HepG2 (cell line): Measurements from ENCODE around the gene SLC17A9. TPM values are rescaled to one million over a fixed set of nuclear protein-coding genes. Genes with fewer than 3 reads are reported as not detected.

Source experiments
- ARID2 ChIP-seq: sonication (generic); formaldehyde crosslinking; IDR thresholded peaks from 2 replicates; pipeline ENCODE4 v1.8.1; 2022; ENCODE audit warnings: mild to moderate bottlenecking, missing genetic modification reagents, borderline replicate concordance
- ARNT ChIP-seq: fragments of 450-650 bp; IDR thresholded peaks from 2 replicates; pipeline ENCODE4 v1.6.1; 2017
- GTF2F1 ChIP-seq: fragments of 150-350 bp; IDR thresholded peaks from 2 replicates; pipeline ENCODE4 v1.6.1; 2014; ENCODE audit warnings: low read length
- HBP1 ChIP-seq: IDR thresholded peaks from 2 replicates; pipeline ENCODE4 v1.6.1; 2016; ENCODE audit warnings: low read depth, control low read depth
- HES4 ChIP-seq: sonication (generic); formaldehyde crosslinking; IDR thresholded peaks from 2 replicates; pipeline ENCODE4 v1.9.0; 2021; ENCODE audit warnings: mild to moderate bottlenecking, missing genetic modification reagents, borderline replicate concordance
- HNRNPLL ChIP-seq: fragments of 200-400 bp; formaldehyde crosslinking; IDR thresholded peaks from 2 replicates; pipeline ENCODE4 v1.6.1; 2017; ENCODE audit warnings: mild to moderate bottlenecking, low read depth, low read length; ENCODE audit not compliant: poor library complexity, severe bottlenecking
- LBX2 ChIP-seq: sonication (generic); formaldehyde crosslinking; IDR thresholded peaks from 2 replicates; pipeline ENCODE4 v1.5.0; 2020; ENCODE audit warnings: missing genetic modification reagents, mild to moderate bottlenecking, borderline replicate concordance
- NR2F6 ChIP-seq, 2 experiments: IDR thresholded peaks; 2 replicates each; pipeline ENCODE4 v1.6.1; 2016; ENCODE audit warnings: antibody characterized with exemption in 1 of 2, mild to moderate bottlenecking in 1 of 2
- RBFOX2 ChIP-seq: fragments of 200-400 bp; formaldehyde crosslinking; IDR thresholded peaks from 2 replicates; pipeline ENCODE4 v1.6.1; 2017; ENCODE audit warnings: low read depth, mild to moderate bottlenecking, low read length
- TMF1 ChIP-seq: sonication (generic); formaldehyde crosslinking; IDR thresholded peaks from 2 replicates; pipeline ENCODE4 v1.8.1; 2022; ENCODE audit warnings: low read depth, missing genetic modification reagents
- ZMAT3 ChIP-seq: sonication (generic); formaldehyde crosslinking; conservative IDR thresholded peaks from 2 replicates; pipeline ENCODE4 v1.7.0; 2021; ENCODE audit warnings: missing genetic modification reagents
- ZNF382 ChIP-seq: sonication (generic); formaldehyde crosslinking; IDR thresholded peaks from 2 replicates; pipeline ENCODE4 v1.5.0; 2020; ENCODE audit warnings: missing genetic modification reagents, mild to moderate bottlenecking, borderline replicate concordance
- ZNF432 ChIP-seq: sonication (generic); formaldehyde crosslinking; IDR thresholded peaks from 2 replicates; pipeline ENCODE4 v1.5.0; 2020; ENCODE audit warnings: missing genetic modification reagents, mild to moderate bottlenecking, borderline replicate concordance
- ZNF552 ChIP-seq: sonication (generic); formaldehyde crosslinking; IDR thresholded peaks from 2 replicates; pipeline ENCODE4 v1.9.0; 2022; ENCODE audit warnings: missing genetic modification reagents, mild to moderate bottlenecking, borderline replicate concordance
- ZNF747 ChIP-seq: sonication (generic); formaldehyde crosslinking; IDR thresholded peaks from 2 replicates; pipeline ENCODE4 v1.8.1; 2023; ENCODE audit warnings: missing genetic modification reagents, mild to moderate bottlenecking, borderline replicate concordance
- polyA plus RNA-seq, 8 experiments: library from polyadenylated mRNA; depleted of rRNA in 3 of 8; stranded (reverse) in 7 of 8; unstranded in 1 of 8; fragments of >200 nt; fragmentation: Illumina TruSeq in 4 of 8; extraction: Trizol in 4 of 8; gene quantifications; 2 replicates each; pipeline versions ENCODE4 v1.2.1 to v1.2.3, GENCODE V29; 2011 to 2016; ENCODE audit warnings: low read depth in 4 of 8, missing spikeins in 1 of 8, mixed read lengths in 1 of 8; ENCODE audit not compliant: insufficient read depth in 1 of 8
- total RNA-seq, 5 experiments: library from RNA; depleted of rRNA; stranded (reverse); fragments of >200 nt; fragmentation: Illumina TruSeq; extraction: Trizol; gene quantifications; 2 replicates each; pipeline ENCODE4 v1.2.3, GENCODE V29; 2016; ENCODE audit warnings: low read depth in 1 of 5
- TF ChIP-seq, protein P1 (sequence below): sonication (generic); formaldehyde crosslinking; IDR thresholded peaks from 2 replicates; pipeline ENCODE4 v1.4.0; 2020; ENCODE audit warnings: missing genetic modification reagents, borderline replicate concordance
- TF ChIP-seq, protein P2 (sequence below): sonication (generic); formaldehyde crosslinking; IDR thresholded peaks from 2 replicates; pipeline ENCODE4 v1.4.0; 2020; ENCODE audit warnings: missing genetic modification reagents
- TF ChIP-seq, protein P3 (sequence below): sonication (generic); formaldehyde crosslinking; IDR thresholded peaks from 2 replicates; pipeline ENCODE4 v1.4.0; 2020; ENCODE audit warnings: mild to moderate bottlenecking, low read depth, missing genetic modification reagents

SLC17A9 gene
- total and polyA plus RNA-seq, 2 of the 13 experiments (the other 11 are each of a cell fraction or from before 2014, with no cell fraction given), result 110 to 191 TPM

GRCh38 chr20:63009045-63009961 is 56.8 kb downstream of the SLC17A9 start (continued):
- TF ChIP-seq, protein P1, sequence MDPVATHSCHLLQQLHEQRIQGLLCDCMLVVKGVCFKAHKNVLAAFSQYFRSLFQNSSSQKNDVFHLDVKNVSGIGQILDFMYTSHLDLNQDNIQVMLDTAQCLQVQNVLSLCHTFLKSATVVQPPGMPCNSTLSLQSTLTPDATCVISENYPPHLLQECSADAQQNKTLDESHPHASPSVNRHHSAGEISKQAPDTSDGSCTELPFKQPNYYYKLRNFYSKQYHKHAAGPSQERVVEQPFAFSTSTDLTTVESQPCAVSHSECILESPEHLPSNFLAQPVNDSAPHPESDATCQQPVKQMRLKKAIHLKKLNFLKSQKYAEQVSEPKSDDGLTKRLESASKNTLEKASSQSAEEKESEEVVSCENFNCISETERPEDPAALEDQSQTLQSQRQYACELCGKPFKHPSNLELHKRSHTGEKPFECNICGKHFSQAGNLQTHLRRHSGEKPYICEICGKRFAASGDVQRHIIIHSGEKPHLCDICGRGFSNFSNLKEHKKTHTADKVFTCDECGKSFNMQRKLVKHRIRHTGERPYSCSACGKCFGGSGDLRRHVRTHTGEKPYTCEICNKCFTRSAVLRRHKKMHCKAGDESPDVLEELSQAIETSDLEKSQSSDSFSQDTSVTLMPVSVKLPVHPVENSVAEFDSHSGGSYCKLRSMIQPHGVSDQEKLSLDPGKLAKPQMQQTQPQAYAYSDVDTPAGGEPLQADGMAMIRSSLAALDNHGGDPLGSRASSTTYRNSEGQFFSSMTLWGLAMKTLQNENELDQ (CRISPR knock-in tag), result peak; percentile 75; the same call in 1 of the 2 replicates
- TF ChIP-seq ZNF552 (CRISPR knock-in tag) (no peak), RBFOX2 (no peak), ZNF382 (no peak), ARID2 (no peak), ZMAT3 (CRISPR knock-in tag) (no peak), NR2F6 (IDR thresholded peaks at IDR 0.05) (no peak), NR2F6 (CRISPR knock-in tag; IDR thresholded peaks at IDR 0.05) (peak; percentile 33; the same call in 1 of the 2 replicates), HNRNPLL (peak; percentile 91), HBP1 (no peak), ZNF747 (CRISPR knock-in tag) (no peak), GTF2F1 (no peak), ZNF432 (CRISPR knock-in tag) (no peak), HES4 (CRISPR knock-in tag) (no peak), TMF1 (CRISPR knock-in tag) (no peak; the same call in 1 of the 2 replicates), LBX2 (CRISPR knock-in tag) (no peak), ARNT (no peak)
- TF ChIP-seq, protein P2, sequence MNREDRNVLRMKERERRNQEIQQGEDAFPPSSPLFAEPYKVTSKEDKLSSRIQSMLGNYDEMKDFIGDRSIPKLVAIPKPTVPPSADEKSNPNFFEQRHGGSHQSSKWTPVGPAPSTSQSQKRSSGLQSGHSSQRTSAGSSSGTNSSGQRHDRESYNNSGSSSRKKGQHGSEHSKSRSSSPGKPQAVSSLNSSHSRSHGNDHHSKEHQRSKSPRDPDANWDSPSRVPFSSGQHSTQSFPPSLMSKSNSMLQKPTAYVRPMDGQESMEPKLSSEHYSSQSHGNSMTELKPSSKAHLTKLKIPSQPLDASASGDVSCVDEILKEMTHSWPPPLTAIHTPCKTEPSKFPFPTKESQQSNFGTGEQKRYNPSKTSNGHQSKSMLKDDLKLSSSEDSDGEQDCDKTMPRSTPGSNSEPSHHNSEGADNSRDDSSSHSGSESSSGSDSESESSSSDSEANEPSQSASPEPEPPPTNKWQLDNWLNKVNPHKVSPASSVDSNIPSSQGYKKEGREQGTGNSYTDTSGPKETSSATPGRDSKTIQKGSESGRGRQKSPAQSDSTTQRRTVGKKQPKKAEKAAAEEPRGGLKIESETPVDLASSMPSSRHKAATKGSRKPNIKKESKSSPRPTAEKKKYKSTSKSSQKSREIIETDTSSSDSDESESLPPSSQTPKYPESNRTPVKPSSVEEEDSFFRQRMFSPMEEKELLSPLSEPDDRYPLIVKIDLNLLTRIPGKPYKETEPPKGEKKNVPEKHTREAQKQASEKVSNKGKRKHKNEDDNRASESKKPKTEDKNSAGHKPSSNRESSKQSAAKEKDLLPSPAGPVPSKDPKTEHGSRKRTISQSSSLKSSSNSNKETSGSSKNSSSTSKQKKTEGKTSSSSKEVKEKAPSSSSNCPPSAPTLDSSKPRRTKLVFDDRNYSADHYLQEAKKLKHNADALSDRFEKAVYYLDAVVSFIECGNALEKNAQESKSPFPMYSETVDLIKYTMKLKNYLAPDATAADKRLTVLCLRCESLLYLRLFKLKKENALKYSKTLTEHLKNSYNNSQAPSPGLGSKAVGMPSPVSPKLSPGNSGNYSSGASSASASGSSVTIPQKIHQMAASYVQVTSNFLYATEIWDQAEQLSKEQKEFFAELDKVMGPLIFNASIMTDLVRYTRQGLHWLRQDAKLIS (CRISPR knock-in tag), result no peak
- TF ChIP-seq, protein P3, sequence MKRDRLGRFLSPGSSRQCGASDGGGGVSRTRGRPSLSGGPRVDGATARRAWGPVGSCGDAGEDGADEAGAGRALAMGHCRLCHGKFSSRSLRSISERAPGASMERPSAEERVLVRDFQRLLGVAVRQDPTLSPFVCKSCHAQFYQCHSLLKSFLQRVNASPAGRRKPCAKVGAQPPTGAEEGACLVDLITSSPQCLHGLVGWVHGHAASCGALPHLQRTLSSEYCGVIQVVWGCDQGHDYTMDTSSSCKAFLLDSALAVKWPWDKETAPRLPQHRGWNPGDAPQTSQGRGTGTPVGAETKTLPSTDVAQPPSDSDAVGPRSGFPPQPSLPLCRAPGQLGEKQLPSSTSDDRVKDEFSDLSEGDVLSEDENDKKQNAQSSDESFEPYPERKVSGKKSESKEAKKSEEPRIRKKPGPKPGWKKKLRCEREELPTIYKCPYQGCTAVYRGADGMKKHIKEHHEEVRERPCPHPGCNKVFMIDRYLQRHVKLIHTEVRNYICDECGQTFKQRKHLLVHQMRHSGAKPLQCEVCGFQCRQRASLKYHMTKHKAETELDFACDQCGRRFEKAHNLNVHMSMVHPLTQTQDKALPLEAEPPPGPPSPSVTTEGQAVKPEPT (CRISPR knock-in tag), result 0 out of 2 replicates have a peak, but pooled peaks have one; percentile 41
